ENCODE measurements around the gene UBXN7. TPM values are rescaled to one million over a fixed set of nuclear protein-coding genes. Genes with fewer than 3 reads are reported as not detected.
"Not testable (repeated sequence)": the region's sequence is repeated elsewhere in the genome, so short reads cannot be mapped to it uniquely, and the experiment has no call there.

The UBXN7 gene
- total and polyA plus RNA-seq, 3 donors from 2014 or later: 40.2 to 49.1 (median 40.4) TPM

- Histone ChIP-seq H3K9me3 (no peaks in the 10 kb centered on the region), H3K4me3 (no peak overlapping the region), H3K4me1 (no peaks in the 10 kb centered on the region), H3K27me3 (no peaks in the 10 kb centered on the region), H3K36me3 (ENCODE audit: low read depth, missing control alignments) (no peaks in the 10 kb centered on the region), H3K27ac (no peak overlapping the region)
- intact Hi-C loops (cut with DNase I; ENCODE audit: low total_unique reads): no loop called here
- DNase-seq: no peak
- WGBS, 2 donors: 95 to 100% methylated on average over 3 of the region's 3 CpGs
- TF ChIP-seq CTCF (IDR thresholded peaks at IDR 0.05): no peak
- no peak for TF ChIP-seq POLR2A (IDR thresholded peaks at IDR 0.05)
These were observed 42.1 kb downstream of the UBXN7 start for GRCh38 chr3:196390116-196390515.

- Histone ChIP-seq H3K27me3 (no peaks in the 10 kb centered on the region), H3K36me3 (ENCODE audit: low read depth, missing control alignments) (no peaks in the 10 kb centered on the region), H3K27ac (no peak overlapping the region), H3K4me1 (no peaks in the 10 kb centered on the region), H3K4me3 (no peak overlapping the region), H3K9me3 (no peaks in the 10 kb centered on the region)
- WGBS, 2 donors: 36 to 43% methylated on average over 3 of the region's 3 CpGs
- intact Hi-C loops (cut with DNase I; ENCODE audit: low total_unique reads): no loop called here
- DNase-seq: no peak
- TF ChIP-seq POLR2A (IDR thresholded peaks at IDR 0.05): no peak
These were observed 43.3 kb downstream of the UBXN7 start for GRCh38 chr3:196388956-196389355.

GRCh38 chr3:196387941-196388340 is 44.3 kb downstream of the UBXN7 start:
- H3K36me3 ChIP-seq (ENCODE audit: low read depth, missing control alignments); H3K4me3 ChIP-seq; H3K27me3 ChIP-seq; H3K27ac ChIP-seq; DNase-seq; H3K9me3 ChIP-seq; H3K4me1 ChIP-seq; intact Hi-C loops (cut with DNase I; ENCODE audit: low total_unique reads): not testable (repeated sequence)
- 85 to 98% methylated on average over 2 of the region's 2 CpGs for WGBS, 2 donors

- 93 to 96% methylated on average over 3 of the region's 3 CpGs for WGBS, 2 donors
- H3K27me3 ChIP-seq; H3K9me3 ChIP-seq; H3K36me3 ChIP-seq (ENCODE audit: low read depth, missing control alignments); H3K4me1 ChIP-seq; DNase-seq; H3K27ac ChIP-seq; H3K4me3 ChIP-seq; intact Hi-C loops (cut with DNase I; ENCODE audit: low total_unique reads): not testable (repeated sequence)
These were observed 45.4 kb downstream of the UBXN7 start for GRCh38 chr3:196386797-196387196.

- H3K9me3 ChIP-seq; H3K27ac ChIP-seq; H3K4me1 ChIP-seq; H3K4me3 ChIP-seq; H3K27me3 ChIP-seq; H3K36me3 ChIP-seq (ENCODE audit: low read depth, missing control alignments); DNase-seq; intact Hi-C loops (cut with DNase I; ENCODE audit: low total_unique reads): not testable (repeated sequence)
- WGBS, 2 donors: 75 to 85% methylated on average over 6 of the region's 6 CpGs
These were observed 46.2 kb downstream of the UBXN7 start for GRCh38 chr3:196386034-196386433.

- H3K36me3 ChIP-seq (ENCODE audit: low read depth, missing control alignments); H3K9me3 ChIP-seq; intact Hi-C loops (cut with DNase I; ENCODE audit: low total_unique reads); H3K27ac ChIP-seq; H3K4me3 ChIP-seq; H3K27me3 ChIP-seq; H3K4me1 ChIP-seq; DNase-seq: not testable (repeated sequence)
- WGBS, 2 donors: 98% methylated on average over 18 of the region's 25 CpGs; no CpG with 5 or more reads in 1 of the 2 donors
These were observed 46.8 kb downstream of the UBXN7 start for GRCh38 chr3:196385446-196385845.

GRCh38 chr3:196378146-196378841 is 53.9 kb downstream of the UBXN7 start:
- Histone ChIP-seq H3K9me3 (no peaks in the 10 kb centered on the region), H3K4me3 (no peak overlapping the region), H3K27ac (no peak overlapping the region), H3K4me1 (no peaks in the 10 kb centered on the region), H3K36me3 (ENCODE audit: low read depth, missing control alignments) (no peaks in the 10 kb centered on the region), H3K27me3 (no peaks in the 10 kb centered on the region)
- intact Hi-C loops (cut with DNase I; ENCODE audit: low total_unique reads): no loop called here
- no peak for DNase-seq
- 79 to 94% methylated on average over 3 of the region's 3 CpGs for WGBS, 2 donors
- TF ChIP-seq CTCF (IDR thresholded peaks at IDR 0.05): no peak
- TF ChIP-seq POLR2A (IDR thresholded peaks at IDR 0.05): no peak
